Stomach (tissue), 4 donors: ENCODE data around the gene ABCB9.

Source experiments
- CTCF ChIP-seq, 7 experiments: fragments of 450-650 bp in 4 of 7; fragments of 200-600 bp in 3 of 7; sonication (generic) in 3 of 7; IDR thresholded peaks; one replicate each; pipeline ENCODE4 v1.5.1; 2016 to 2019; ENCODE audit warnings: antibody characterized with exemption in 7 of 7, control low read depth in 2 of 7, mild to moderate bottlenecking in 1 of 7
- EP300 ChIP-seq: sonication (generic); formaldehyde crosslinking; IDR thresholded peaks from one replicate; pipeline ENCODE4 v1.6.1; 2017; ENCODE audit warnings: antibody characterized with exemption
- POLR2A ChIP-seq, 4 donors: fragments of 450-650 bp; IDR thresholded peaks; one replicate each; pipeline ENCODE4 v1.6.1; 2016; ENCODE audit warnings: antibody characterized with exemption in 4 of 4, control low read depth in 2 of 4, mild to moderate bottlenecking in 1 of 4, moderate library complexity in 1 of 4
- POLR2AphosphoS5 ChIP-seq, 3 donors: sonication (generic); formaldehyde crosslinking; IDR thresholded peaks; one replicate each; pipeline ENCODE4 v1.6.1; 2016; ENCODE audit warnings: antibody characterized with exemption in 3 of 3

GRCh38 chr12:123004287-123004686 lies 38.0 kb upstream of the ABCB9 start:
- no peak for TF ChIP-seq POLR2A (IDR thresholded peaks at IDR 0.05)
- no peak for TF ChIP-seq POLR2AphosphoS5 (IDR thresholded peaks at IDR 0.05)
- no peak for TF ChIP-seq CTCF (IDR thresholded peaks at IDR 0.05)
- no peak for TF ChIP-seq EP300
